PFSK-1 (cell line): Measurements from ENCODE around the gene CDH2.

Experiments used
- FOXP2 ChIP-seq: optimal IDR thresholded peaks from 2 replicates; pipeline ENCODE3; 2011; ENCODE audit warnings: borderline replicate concordance, control low read depth, inconsistent platforms; ENCODE audit not compliant: insufficient read depth; ENCODE audit errors: extremely low read length, extremely low read depth
- POLR2AphosphoS5 ChIP-seq: IDR thresholded peaks from 2 replicates; pipeline ENCODE4 v1.6.1; 2012; ENCODE audit warnings: low read depth, mild to moderate bottlenecking, control low read depth, low read length, moderate library complexity
- REST ChIP-seq, 2 experiments: IDR thresholded peaks; 2 replicates each; pipeline versions ENCODE4 v1.6.1 to v1.8.0; 2011 to 2012; ENCODE audit warnings: low read depth in 2 of 2, low read length in 2 of 2, control low read depth in 1 of 2, inconsistent platforms in 1 of 2, mild to moderate bottlenecking in 1 of 2, moderate library complexity in 1 of 2; ENCODE audit not compliant: insufficient read depth in 1 of 2
- SIN3A ChIP-seq: IDR thresholded peaks from 2 replicates; pipeline ENCODE4 v1.6.1; 2012; ENCODE audit warnings: mild to moderate bottlenecking, low read length, moderate library complexity, borderline replicate concordance; ENCODE audit not compliant: insufficient read depth
- TAF1 ChIP-seq: IDR thresholded peaks from 2 replicates; pipeline ENCODE4 v1.6.1; 2012; ENCODE audit warnings: low read length, control low read depth, borderline replicate concordance; ENCODE audit not compliant: insufficient read depth

The CDH2 gene

GRCh38 chr18:28075501-28075900, 101.4 kb downstream of the CDH2 start:
- TF ChIP-seq TAF1 (no peak), REST (IDR thresholded peaks at IDR 0.05; ENCODE audit: insufficient read depth in 1 of 2, low read depth in 2 of 2, low read length in 2 of 2) (no peak), POLR2AphosphoS5 (no peak), FOXP2 (no peak), SIN3A (no peak)

- TF ChIP-seq POLR2AphosphoS5, result no peak
- no peak for TF ChIP-seq SIN3A
- no peak for TF ChIP-seq REST (IDR thresholded peaks at IDR 0.05; ENCODE audit: insufficient read depth in 1 of 2, low read depth in 2 of 2, low read length in 2 of 2)
- TF ChIP-seq TAF1, result no peak
- TF ChIP-seq FOXP2, result no peak
Measured at GRCh38 chr18:28074076-28074475, 102.9 kb downstream of the CDH2 start.

GRCh38 chr18:28073658-28074057, 103.3 kb downstream of the CDH2 start:
- TF ChIP-seq REST (IDR thresholded peaks at IDR 0.05; ENCODE audit: insufficient read depth in 1 of 2, low read depth in 2 of 2, low read length in 2 of 2) (no peak), FOXP2 (no peak), SIN3A (no peak), POLR2AphosphoS5 (no peak), TAF1 (no peak)

- TF ChIP-seq REST (IDR thresholded peaks at IDR 0.05; ENCODE audit: insufficient read depth in 1 of 2, low read depth in 2 of 2, low read length in 2 of 2) (no peak), TAF1 (no peak), SIN3A (no peak), POLR2AphosphoS5 (no peak), FOXP2 (no peak)
Measured at GRCh38 chr18:28071199-28071598, 105.7 kb downstream of the CDH2 start.

- TF ChIP-seq TAF1, result no peak
- no peak for TF ChIP-seq FOXP2
- no peak for TF ChIP-seq REST (IDR thresholded peaks at IDR 0.05; ENCODE audit: insufficient read depth in 1 of 2, low read depth in 2 of 2, low read length in 2 of 2)
- no peak for TF ChIP-seq POLR2AphosphoS5
- no peak for TF ChIP-seq SIN3A
Measured at GRCh38 chr18:28068207-28068606, 108.7 kb downstream of the CDH2 start.
